ENCODE data around the gene RFLNA. TPM values are rescaled to one million over a fixed set of nuclear protein-coding genes. Genes with fewer than 3 reads are reported as not detected.

Gene RFLNA, protein sequence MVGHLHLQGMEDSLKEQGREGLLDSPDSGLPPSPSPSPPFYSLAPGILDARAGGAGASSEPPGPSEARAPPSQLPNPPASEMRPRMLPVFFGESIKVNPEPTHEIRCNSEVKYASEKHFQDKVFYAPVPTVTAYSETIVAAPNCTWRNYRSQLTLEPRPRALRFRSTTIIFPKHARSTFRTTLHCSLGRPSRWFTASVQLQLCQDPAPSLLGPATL
- 1 to 10 TPM in 1 of 4 donors, under 1 TPM in 3; 0.72 to 1.6 (median 0.82) TPM for total RNA-seq

- intact Hi-C loops (cut with DNase I; ENCODE audit: low total_unique reads), result no loop called here
- DNase-seq (ENCODE audit: low spot score in 2 of 2), result no peak
- WGBS, 2 donors, result 5 to 7% methylated on average over 22 of the region's 66 CpGs
- no peak within 1 kb of the TSS for H3K4me3 ChIP-seq (ENCODE audit: low read depth, poor library complexity, severe bottlenecking)
- TF ChIP-seq, protein P1, sequence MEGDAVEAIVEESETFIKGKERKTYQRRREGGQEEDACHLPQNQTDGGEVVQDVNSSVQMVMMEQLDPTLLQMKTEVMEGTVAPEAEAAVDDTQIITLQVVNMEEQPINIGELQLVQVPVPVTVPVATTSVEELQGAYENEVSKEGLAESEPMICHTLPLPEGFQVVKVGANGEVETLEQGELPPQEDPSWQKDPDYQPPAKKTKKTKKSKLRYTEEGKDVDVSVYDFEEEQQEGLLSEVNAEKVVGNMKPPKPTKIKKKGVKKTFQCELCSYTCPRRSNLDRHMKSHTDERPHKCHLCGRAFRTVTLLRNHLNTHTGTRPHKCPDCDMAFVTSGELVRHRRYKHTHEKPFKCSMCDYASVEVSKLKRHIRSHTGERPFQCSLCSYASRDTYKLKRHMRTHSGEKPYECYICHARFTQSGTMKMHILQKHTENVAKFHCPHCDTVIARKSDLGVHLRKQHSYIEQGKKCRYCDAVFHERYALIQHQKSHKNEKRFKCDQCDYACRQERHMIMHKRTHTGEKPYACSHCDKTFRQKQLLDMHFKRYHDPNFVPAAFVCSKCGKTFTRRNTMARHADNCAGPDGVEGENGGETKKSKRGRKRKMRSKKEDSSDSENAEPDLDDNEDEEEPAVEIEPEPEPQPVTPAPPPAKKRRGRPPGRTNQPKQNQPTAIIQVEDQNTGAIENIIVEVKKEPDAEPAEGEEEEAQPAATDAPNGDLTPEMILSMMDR (IDR thresholded peaks at IDR 0.05), result no peak
- no peak for TF ChIP-seq POLR2A (IDR thresholded peaks at IDR 0.05)
These were observed at the start of gene RFLNA for GRCh38 chr12:124294780-124295341. Gene RFLNA (plus strand): TSS chr12:124295093. CDS start chr12:124295430, 337 bp downstream.

DNA sequence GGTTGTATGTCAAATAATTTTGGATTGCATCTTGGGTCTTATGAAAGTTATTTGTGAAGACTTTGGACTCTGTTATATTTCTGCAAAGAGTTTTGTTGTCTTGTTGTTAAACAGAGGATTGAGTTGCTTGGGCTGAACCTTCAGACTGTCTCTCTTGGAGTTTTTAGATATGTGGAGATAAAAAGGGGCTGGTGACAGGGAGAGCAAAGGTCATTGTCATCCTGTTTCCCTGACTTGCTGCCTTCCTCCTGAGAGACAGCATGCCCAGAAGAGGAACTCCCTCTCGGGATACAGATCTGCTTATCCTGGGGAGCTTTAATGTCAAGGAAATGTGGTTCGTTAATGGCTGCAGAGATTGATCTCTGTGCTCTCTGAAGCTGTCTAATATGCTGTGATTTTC is 47.6 kb upstream of the RFLNA start:
- intact Hi-C loops (cut with DNase I; ENCODE audit: low total_unique reads), result no loop called here
- DNase-seq (ENCODE audit: low spot score in 2 of 2), result no peak
- no peak for TF ChIP-seq POLR2A (IDR thresholded peaks at IDR 0.05)
- TF ChIP-seq, protein P1 (IDR thresholded peaks at IDR 0.05), result no peak
- H3K4me3 ChIP-seq (ENCODE audit: low read depth, poor library complexity, severe bottlenecking), result no peak overlapping the region
- 84 to 88% methylated on average over 2 of the region's 2 CpGs for WGBS, 2 donors

- intact Hi-C loops (cut with DNase I; ENCODE audit: low total_unique reads), result no loop called here
- TF ChIP-seq, protein P1 (IDR thresholded peaks at IDR 0.05), result no peak
- no peak for TF ChIP-seq POLR2A (IDR thresholded peaks at IDR 0.05)
- 38 to 49% methylated on average over 20 of the region's 20 CpGs for WGBS, 2 donors
- H3K4me3 ChIP-seq (ENCODE audit: low read depth, poor library complexity, severe bottlenecking), result no peak overlapping the region
- DNase-seq (ENCODE audit: low spot score in 2 of 2), result no peak
These were observed 45.7 kb upstream of the RFLNA start for GRCh38 chr12:124248941-124249825.

DNA sequence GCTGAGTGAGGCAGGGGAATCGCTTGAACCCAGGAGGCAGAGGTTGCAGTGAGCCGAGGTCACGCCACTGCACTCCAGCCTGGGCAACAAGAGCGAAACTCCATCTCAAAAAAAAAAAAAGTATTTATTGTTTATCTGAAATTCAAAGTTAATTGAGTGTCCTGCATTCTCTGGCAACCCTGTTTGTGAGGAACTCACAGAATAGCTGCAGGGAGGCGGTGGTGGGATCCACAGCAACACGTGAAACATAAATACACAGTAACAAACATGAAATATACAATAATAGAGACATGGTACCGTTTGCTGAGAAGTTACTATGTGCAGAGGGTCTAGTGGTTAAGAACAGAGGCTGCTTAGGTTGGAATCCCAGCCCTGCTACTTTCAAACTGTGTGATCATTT is 43.7 kb upstream of the RFLNA start:
- intact Hi-C loops (cut with DNase I; ENCODE audit: low total_unique reads), result no loop called here
- WGBS, 2 donors, result 90 to 95% methylated on average over 7 of the region's 7 CpGs
- no peak for DNase-seq (ENCODE audit: low spot score in 2 of 2)
- TF ChIP-seq, protein P1 (IDR thresholded peaks at IDR 0.05), result no peak
- TF ChIP-seq POLR2A (IDR thresholded peaks at IDR 0.05), result no peak
- H3K4me3 ChIP-seq (ENCODE audit: low read depth, poor library complexity, severe bottlenecking), result no peak overlapping the region

- no peak for TF ChIP-seq POLR2A (IDR thresholded peaks at IDR 0.05)
- TF ChIP-seq, protein P1 (IDR thresholded peaks at IDR 0.05), result no peak
- WGBS, 2 donors, result 94 to 96% methylated on average over 6 of the region's 6 CpGs
- no peak for DNase-seq (ENCODE audit: low spot score in 2 of 2)
- H3K4me3 ChIP-seq (ENCODE audit: low read depth, poor library complexity, severe bottlenecking), result no peak overlapping the region
- intact Hi-C loops (cut with DNase I; ENCODE audit: low total_unique reads), result no loop called here
These were observed 41.9 kb upstream of the RFLNA start for GRCh38 chr12:124252964-124253363.

All from lower leg skin (tissue), 4 donors.